C4-2B (cell line): ENCODE data around the gene TBK1.

Experiments used
- CTCF ChIP-seq: fragments of 450-650 bp; conservative IDR thresholded peaks from 2 replicates; pipeline ENCODE4 v1.5.1; 2017; ENCODE audit warnings: mild to moderate bottlenecking
- ZFX ChIP-seq: fragments of 450-650 bp; IDR thresholded peaks from 2 replicates; pipeline ENCODE4 v1.6.1; 2017

- no peak for TF ChIP-seq CTCF
- TF ChIP-seq ZFX = no peak
Measured at GRCh38 chr12:64450711-64451486, 1.0 kb upstream of the TBK1 start.
